HG03432 (cell line): ENCODE results near the gene BZW2.
"Not testable (repeated sequence)": the region's sequence is repeated elsewhere in the genome, so short reads cannot be mapped to it uniquely, and the experiment has no call there.

Experiments used
- ATAC-seq: cut with Tn5 transposase; IDR thresholded peaks from one replicate; pipeline ENCODE4 v1.9.1; 2021; ENCODE audit warnings: mild to moderate bottlenecking, moderate library complexity; ENCODE audit not compliant: unreplicated experiment

Gene BZW2

DNA sequence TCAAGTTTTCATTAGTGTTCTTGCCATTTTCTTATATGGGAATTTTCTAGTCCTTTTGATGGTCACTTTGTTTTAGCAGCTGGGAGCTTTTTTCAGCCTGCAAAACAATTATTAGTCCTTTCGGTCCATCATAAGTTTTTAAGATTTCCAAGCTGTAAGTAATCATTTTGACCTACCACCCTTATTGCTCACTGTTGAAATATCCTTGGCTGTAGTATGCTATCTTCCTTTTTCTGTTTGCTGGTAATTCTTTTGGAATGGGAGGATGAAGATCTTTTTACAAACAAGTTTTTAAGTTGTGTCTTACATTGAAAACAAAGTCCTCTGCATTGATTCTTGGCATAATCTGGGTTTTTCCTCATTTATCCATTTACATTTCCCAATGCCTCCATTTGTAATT lies 24.0 kb downstream of the BZW2 start:
- no peak for ATAC-seq

DNA sequence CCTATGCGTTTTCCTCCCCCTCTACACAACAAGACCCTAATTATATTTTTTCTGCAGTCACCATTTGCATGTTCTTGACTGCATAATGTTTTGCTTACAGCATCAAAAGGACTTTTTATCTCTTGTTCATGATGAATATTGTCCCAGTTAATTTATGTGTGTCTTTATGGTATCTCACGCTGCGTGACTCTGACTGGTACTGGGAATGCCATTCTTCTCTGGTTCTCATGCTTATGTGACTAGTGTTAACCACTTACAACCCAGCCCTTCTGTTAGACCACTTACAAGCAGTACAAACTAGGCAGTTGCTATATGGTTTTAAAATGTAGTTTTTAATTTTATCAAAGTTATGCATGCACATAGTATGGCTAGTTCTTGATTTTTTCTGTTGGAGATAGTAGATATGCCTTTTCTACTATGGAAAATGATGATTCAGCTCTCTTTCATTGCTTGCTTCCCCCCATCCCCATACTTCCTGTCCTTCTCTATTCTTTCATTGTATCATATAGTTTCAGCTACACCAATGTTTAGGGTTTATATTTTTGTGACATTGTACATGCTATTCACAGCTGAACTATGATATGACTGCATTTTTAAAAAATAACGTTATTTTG lies 24.9 kb downstream of the BZW2 start:
- no peak for ATAC-seq

- no peak for ATAC-seq
These were observed 25.8 kb downstream of the BZW2 start for GRCh38 chr7:16671811-16672210.

GRCh38 chr7:16675277-16675676 lies 29.3 kb downstream of the BZW2 start:
- ATAC-seq = no peak

DNA sequence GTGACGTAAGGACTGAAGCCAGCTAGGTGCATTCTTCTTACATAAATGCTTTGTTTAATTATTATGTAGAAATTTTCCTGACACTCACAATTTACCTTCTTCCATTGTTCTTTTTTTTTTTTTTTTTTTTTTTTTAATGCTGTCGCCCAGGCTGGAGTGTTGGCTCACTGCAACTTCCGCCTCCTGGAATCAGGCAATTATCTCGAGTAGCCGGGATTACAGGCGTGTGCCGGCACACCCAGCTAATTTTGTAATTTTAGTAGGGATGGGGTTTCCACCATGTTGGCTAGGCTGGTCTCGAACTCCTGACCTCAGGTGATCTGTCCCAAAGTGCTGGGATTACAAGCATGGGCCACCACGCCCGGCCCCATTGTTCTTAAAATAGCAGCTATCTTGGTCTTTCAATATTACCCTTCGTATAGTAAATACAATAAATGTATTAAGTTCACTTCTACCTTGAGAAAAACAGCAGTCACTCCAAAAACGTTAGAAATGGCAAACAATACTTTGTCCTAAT lies 32.1 kb downstream of the BZW2 start:
- ATAC-seq = no peak

- not testable (repeated sequence) for ATAC-seq
These were observed 32.9 kb downstream of the BZW2 start for GRCh38 chr7:16678645-16679566.

- ATAC-seq = no peak
These were observed 39.0 kb downstream of the BZW2 start for GRCh38 chr7:16684935-16685334.

- no peak for ATAC-seq
These were observed 39.6 kb downstream of the BZW2 start for GRCh38 chr7:16685535-16685934.

DNA sequence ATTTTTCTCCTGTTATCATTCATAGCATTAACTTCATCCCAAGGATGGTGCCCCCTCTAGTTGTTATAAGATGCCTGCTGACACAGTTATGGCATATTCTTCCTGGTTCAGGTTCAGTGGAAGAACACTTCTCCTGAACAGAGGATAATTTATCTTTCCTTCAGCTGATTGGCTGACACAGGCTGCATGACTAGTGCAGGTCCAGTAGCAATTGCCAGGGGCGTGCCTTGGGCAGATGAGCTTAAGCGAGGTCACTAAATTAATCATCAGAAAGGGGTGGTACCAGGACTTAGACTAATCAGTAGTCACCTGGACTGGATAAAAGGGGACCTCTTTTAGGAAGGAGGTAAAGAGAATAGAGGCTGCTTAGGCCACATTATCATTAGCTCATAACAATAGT lies 42.3 kb downstream of the BZW2 start:
- ATAC-seq = no peak

- no peak for ATAC-seq
These were observed 45.3 kb downstream of the BZW2 start for GRCh38 chr7:16691241-16691640.

DNA sequence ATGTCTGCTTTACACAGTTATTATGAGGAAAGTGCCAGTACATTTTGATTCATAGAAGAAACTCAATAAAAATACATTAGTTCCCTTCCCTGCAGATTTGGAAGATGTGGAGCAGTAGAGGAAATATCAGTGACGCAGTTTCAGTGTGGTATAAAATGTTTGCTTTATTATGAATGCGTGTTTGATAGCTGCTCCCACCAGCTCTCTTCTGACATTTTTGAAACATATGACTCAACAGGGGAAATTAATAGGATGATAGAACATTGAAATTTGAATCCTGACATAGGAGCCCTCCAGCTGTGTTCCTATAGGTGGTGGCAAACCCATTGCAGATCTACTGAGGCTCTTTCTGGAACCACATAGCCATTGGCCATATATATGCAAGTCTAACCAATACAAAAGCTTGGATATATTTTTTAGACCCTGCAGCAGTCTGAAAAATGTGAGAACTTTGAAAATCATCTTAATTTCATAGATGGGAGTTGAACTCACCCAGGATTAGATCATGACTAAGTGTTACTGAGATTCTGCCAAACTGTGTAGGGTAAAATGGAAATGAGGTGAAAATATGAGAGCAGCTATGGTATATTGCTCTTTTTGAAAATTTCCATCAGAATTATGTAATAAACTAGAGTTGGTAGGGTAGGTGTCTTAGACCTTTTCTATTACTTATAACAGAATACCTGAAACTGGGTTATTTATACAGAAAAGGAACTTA lies 47.8 kb downstream of the BZW2 start:
- ATAC-seq = no peak

- no peak for ATAC-seq
These were observed 48.8 kb downstream of the BZW2 start for GRCh38 chr7:16694806-16695205.

DNA sequence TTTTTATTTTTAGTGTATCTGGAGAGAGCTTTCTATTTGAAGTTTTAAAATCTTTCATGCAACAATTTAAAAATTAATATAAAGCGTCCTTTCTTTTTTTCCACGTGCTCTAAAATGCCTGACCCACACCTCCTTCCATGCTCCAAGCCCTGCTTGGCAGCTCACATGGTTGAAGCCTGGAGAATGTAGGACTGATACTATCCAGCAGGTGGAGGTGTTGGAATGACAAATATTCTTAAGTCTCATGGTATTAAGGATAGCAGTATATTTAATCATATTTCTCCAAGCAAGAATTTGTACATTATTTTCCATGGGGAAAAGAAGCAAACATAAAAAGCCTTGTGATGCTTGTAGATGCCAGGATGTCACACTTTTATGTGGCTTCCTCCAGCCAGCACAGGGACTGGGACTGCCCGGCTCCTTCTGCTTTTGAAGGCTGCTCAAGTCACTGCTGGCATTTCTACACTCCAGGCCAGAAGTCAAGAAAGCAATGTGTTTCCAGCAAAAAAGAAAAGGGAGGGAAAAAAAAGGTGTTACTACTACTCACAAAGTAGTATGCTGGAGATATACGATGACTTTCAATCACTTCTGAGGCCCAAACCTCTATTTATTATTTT lies 49.7 kb downstream of the BZW2 start:
- no peak for ATAC-seq

DNA sequence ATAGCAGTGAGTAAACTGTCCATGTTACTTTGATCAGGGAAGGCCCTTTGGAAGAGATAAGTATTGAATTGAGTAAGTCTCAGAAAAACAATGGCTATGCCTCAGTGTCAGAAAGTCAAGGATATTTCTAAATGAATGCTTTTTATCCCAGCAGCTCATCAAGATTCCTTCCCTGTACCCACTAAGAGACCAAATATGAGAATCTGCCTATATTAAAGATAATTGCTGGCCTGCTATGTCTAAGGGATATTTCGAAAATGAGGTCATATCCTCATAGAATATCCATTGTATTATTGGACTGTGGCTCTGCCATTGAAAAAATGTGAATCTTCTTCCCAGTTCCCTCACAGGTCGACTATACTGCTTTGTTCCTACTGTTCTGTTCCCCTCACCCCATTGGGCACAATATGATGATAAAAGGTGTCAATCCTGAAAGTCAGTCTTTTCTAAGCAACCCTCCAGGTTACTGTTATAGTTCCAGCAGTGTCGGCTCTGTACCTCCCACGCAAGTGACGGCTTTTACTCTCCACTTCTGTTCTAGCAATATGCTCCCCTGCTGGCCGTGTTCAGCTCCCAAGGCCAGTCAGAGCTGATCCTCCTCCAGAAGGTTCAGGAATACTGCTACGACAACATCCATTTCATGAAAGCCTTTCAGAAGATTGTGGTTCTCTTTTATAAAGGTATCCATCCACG lies 51.7 kb downstream of the BZW2 start:
- ATAC-seq = no peak

DNA sequence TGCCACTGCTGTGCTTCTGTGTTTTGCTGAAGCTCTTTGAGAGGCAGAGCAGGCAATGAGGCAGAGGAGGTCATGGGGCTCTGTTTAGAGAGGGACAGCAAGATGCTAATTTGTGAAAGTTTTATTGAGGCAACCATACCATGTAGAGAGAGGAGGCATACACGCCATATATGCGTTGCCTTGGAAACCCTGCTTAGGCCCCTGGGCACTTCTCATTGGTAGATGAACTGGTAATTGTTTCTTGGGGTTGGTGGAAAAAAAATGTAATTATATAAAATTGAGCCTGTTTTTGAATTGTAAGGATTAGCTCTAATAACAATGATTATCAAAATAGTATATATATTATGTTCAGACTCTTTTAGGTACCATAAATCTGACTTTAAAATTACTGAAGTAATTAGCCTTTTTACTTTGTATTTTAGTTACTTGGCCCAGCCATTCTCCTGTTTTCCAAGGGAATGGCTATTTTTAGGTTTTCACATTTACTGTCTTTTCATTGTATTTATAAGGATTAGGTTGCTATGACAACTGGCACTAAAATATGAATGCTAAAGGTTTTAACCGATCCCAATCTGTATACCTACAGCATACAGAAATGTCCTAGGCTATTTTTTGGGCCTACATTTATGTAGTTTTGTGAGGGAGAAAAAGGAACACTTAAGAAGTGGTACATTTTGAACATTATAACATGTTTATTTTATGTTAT lies 52.4 kb downstream of the BZW2 start:
- no peak for ATAC-seq

DNA sequence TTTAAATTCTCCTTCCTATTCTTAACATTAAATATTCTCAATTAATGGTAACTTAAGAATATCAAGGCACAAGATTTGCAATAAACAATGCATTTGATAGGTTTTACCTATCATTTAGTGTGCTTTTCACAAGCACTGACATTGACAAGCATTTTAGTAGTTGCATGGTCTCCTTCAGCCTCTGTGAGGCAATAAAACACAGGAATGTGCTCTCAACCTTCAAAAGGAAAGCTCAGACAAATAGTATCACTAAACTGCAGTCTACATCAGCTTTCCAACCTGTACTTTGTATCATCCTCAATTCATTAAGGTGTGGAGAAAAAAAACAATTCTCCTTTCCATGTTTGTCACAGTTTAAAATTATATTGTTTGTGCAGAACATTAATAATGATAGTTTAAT lies 56.5 kb downstream of the BZW2 start:
- no peak for ATAC-seq

DNA sequence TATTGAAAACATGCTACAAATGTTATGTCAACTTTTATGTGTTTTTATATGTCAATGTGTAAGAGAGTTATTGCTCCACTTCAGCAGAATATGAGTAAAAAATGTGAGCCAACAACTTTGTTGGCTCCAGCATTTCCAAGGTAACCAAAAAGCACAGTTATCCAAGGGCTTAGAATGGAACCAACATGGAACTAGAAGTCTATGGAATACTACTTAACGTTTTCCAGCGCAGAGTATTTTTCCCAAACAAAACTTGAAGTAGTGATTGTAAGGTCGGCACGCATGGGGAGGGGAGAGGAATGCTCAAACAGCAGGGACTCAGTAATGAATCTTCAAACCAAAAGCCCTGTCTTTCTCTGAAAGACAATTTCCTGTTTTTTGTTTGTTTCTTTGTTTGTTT lies 62.5 kb downstream of the BZW2 start:
- no peak for ATAC-seq

GRCh38 chr7:16708980-16709379 lies 63.0 kb downstream of the BZW2 start:
- no peak for ATAC-seq

DNA sequence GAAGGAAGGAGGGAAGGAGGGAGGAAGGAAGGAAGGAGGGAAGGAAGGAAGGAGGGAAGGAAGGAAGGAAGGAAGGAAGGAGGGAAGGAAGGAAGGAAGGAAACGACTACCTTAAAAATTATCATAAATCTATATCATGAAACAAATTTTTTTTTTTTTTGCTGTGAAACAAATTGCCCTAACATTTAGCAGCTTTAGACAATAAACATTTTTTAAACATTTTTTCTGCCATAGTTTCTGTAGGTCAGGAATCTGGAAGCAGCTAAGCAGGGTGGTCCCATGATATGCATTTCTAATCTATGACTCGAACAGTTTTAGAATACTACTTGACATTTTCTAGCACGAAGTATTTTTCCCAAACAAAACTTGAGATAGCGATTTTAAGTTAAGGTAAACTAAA lies 64.7 kb downstream of the BZW2 start:
- no peak for ATAC-seq

DNA sequence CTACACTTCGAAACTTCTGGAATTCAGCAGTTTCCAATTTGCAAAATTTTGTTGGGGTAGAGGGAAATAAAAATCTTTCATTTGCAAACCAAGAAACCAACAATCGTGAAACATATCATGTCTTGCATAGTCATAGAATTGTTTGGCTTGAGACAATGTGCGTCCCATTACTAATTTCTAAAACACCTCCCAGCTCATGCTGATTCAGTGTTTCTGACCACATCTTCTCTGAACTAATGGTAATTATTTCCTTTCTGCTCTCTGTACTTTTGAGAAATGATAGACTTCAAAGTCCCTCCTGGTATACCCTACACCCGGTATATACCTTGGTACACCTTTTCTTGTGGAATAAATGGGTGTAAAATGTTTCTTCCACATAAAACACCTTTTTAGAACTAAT lies 65.7 kb downstream of the BZW2 start:
- no peak for ATAC-seq
